Keratinocyte (primary cell): ENCODE data around the gene SCNN1A. TPM values are rescaled to one million over a fixed set of nuclear protein-coding genes. Genes with fewer than 3 reads are reported as not detected.

Source experiments
- DNase-seq: peaks from one replicate; pipeline ENCODE4 v3.0.0-alpha.2; 2011; ENCODE audit warnings: low read depth, missing footprints, low spot score
- FAIRE-seq: peaks from 2 replicates; lab custom pipeline; 2011; peaks lifted over from hg19 to GRCh38; lab: Jason Lieb, UNC
- H2AFZ ChIP-seq: 2 replicates; pipeline ENCODE4 v1.6.0; 2012; ENCODE audit warnings: low read length, control low read depth, inconsistent platforms; ENCODE audit not compliant: control insufficient read depth
- H3K27ac ChIP-seq: 2 replicates; pipeline ENCODE4 v1.5.1; 2011; ENCODE audit warnings: low read length; ENCODE audit not compliant: control insufficient read depth, insufficient read depth
- H3K27me3 ChIP-seq: 3 replicates; pipeline ENCODE4 v1.6.0; 2011; ENCODE audit warnings: low read length; ENCODE audit not compliant: control insufficient read depth, insufficient read depth; ENCODE audit errors: extremely low read depth
- H3K36me3 ChIP-seq, 2 experiments: 2 replicates in 1 of 2; 3 replicates in 1 of 2; pipeline ENCODE4 v1.5.1; 2011; ENCODE audit warnings: low read length in 2 of 2, mild to moderate bottlenecking in 1 of 2; ENCODE audit not compliant: control insufficient read depth in 2 of 2, insufficient read depth in 2 of 2; ENCODE audit errors: extremely low read depth in 1 of 2
- H3K4me1 ChIP-seq: 3 replicates; pipeline ENCODE4 v1.5.1; 2011; ENCODE audit warnings: low read length; ENCODE audit not compliant: control insufficient read depth, insufficient read depth; ENCODE audit errors: extremely low read depth
- H3K4me2 ChIP-seq: 3 replicates; pipeline ENCODE4 v1.6.0; 2011; ENCODE audit warnings: low read depth, low read length; ENCODE audit not compliant: control insufficient read depth, insufficient read depth; ENCODE audit errors: extremely low read depth
- H3K4me3 ChIP-seq, 3 experiments: fragments of 200-600 bp in 1 of 3; sonication (generic) in 1 of 3; 2 replicates in 2 of 3; 3 replicates in 1 of 3; pipeline ENCODE4 v1.5.1; 2011 to 2016; ENCODE audit warnings: low read length in 3 of 3, mild to moderate bottlenecking in 3 of 3, control low read depth in 2 of 3, inconsistent platforms in 1 of 3, low read depth in 1 of 3, mixed read lengths in 1 of 3, mixed run types in 1 of 3, moderate library complexity in 1 of 3; ENCODE audit not compliant: control insufficient read depth in 2 of 3, insufficient read depth in 2 of 3; ENCODE audit errors: extremely low read depth in 1 of 3
- H3K79me2 ChIP-seq: 2 replicates; pipeline ENCODE4 v1.6.0; 2012; ENCODE audit warnings: low read length; ENCODE audit not compliant: control insufficient read depth, insufficient read depth
- H3K9ac ChIP-seq: 3 replicates; pipeline ENCODE4 v1.6.0; 2011; ENCODE audit warnings: low read length; ENCODE audit not compliant: control insufficient read depth, insufficient read depth; ENCODE audit errors: extremely low read depth
- H3K9me1 ChIP-seq: 3 replicates; pipeline ENCODE4 v1.6.0; 2011; ENCODE audit warnings: low read length; ENCODE audit not compliant: control insufficient read depth, insufficient read depth; ENCODE audit errors: extremely low read depth
- H3K9me3 ChIP-seq: 2 replicates; pipeline ENCODE4 v1.5.1; 2012; ENCODE audit warnings: low read depth, low read length; ENCODE audit not compliant: control insufficient read depth
- H4K20me1 ChIP-seq: 3 replicates; pipeline ENCODE4 v1.6.0; 2011; ENCODE audit warnings: low read length; ENCODE audit not compliant: control insufficient read depth, insufficient read depth; ENCODE audit errors: extremely low read depth
- CTCF ChIP-seq, 3 experiments: IDR thresholded peaks in 1 of 3; conservative IDR thresholded peaks in 1 of 3; optimal IDR thresholded peaks in 1 of 3; 2 replicates in 2 of 3; 3 replicates in 1 of 3; pipeline versions ENCODE3 to v1.5.1; 2011; ENCODE audit warnings: low read length in 3 of 3, mild to moderate bottlenecking in 3 of 3, moderate library complexity in 2 of 3, control low read depth in 1 of 3, inconsistent platforms in 1 of 3; ENCODE audit not compliant: insufficient read depth in 2 of 3; ENCODE audit errors: extremely low read depth in 1 of 3
- EZH2 ChIP-seq: IDR thresholded peaks from one replicate; pipeline ENCODE4 v1.6.1; 2012; ENCODE audit warnings: inconsistent platforms, mild to moderate bottlenecking, low read length, moderate library complexity
- dilution Hi-C: fragments of 300-500 bp; cut with MboI; formaldehyde crosslinking; loops from one replicate; pipeline ENCODE4 v1.7.0; 2020; ENCODE audit warnings: low sequenced_read_pairs; ENCODE audit not compliant: extremely low pct_ligation_motif_present
- polyA plus RNA-seq, 5 experiments: library from polyadenylated mRNA; depleted of rRNA in 3 of 5; stranded (reverse) in 3 of 5; stranded (forward) in 1 of 5; unstranded in 1 of 5; fragments of >200 nt; gene quantifications; 1 replicate in 1 of 5; 2 replicates in 3 of 5; 3 replicates in 1 of 5; pipeline versions ENCODE4 v1.2.1 to v1.2.3, GENCODE V29; 2011 to 2012; ENCODE audit warnings: missing spikeins in 2 of 5, low read depth in 1 of 5, low replicate concordance in 1 of 5

The SCNN1A gene
- polyA plus RNA-seq, 1 donor (not counting 4 experiments of a cell fraction or from before 2014, with no cell fraction given) = 11.1 TPM

DNA sequence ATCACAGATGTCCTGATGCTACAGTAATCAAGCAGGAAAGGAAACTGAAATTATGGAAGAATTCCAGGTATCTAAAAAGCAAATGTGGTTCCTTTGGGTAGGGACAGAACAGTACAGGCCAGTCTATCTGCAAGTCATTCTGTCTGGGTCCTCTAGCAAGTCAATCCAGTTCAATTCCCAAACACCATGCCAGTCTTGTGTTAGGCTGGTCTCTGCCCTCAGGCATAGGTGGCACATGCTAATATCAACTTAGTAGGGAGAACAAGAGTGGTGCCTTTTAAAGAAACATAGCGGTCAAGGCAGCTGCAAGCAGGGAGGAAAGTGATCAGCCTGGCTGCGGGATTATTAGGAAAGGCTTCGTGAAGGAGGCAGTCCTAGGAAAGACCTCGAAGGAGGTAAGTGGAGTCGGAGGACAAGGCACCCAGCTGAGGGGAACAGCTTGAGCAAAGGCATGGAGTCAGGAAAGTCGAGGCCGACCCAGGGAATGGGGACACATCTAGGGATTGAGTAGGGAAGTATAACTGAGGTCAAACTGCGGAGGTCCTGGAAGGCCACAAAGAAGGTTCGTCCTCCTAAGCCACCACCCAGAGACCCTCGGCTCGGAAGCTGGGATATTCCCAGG lies 68.7 kb downstream of the SCNN1A start:
- no peaks in the 10 kb centered on the region for H4K20me1 ChIP-seq
- H3K4me3 ChIP-seq = no peak overlapping the region
- H3K4me2 ChIP-seq = no peak overlapping the region
- no peak for DNase-seq
- H3K79me2 ChIP-seq = no peaks in the 10 kb centered on the region
- no peak for TF ChIP-seq EZH2
- TF ChIP-seq CTCF (optimal IDR thresholded peaks at IDR 0.05 in 1 of 3, IDR thresholded peaks at IDR 0.05 in 1 of 3, conservative IDR thresholded peaks at IDR 0.05 in 1 of 3; ENCODE audit: extremely low read depth in 1 of 3, insufficient read depth in 2 of 3, low read length in 3 of 3) = no peak
- H2AFZ ChIP-seq = no peak overlapping the region
- no peaks in the 10 kb centered on the region for H3K27me3 ChIP-seq
- dilution Hi-C loops = no loop called here
- H3K27ac ChIP-seq = no peak overlapping the region
- H3K9me1 ChIP-seq = no peaks in the 10 kb centered on the region
- peaks cover 7% of the 10 kb centered on the region for H3K4me1 ChIP-seq
- H3K9ac ChIP-seq = no peak overlapping the region
- no peaks in the 10 kb centered on the region for H3K9me3 ChIP-seq
- no peak for FAIRE-seq
- H3K36me3 ChIP-seq = no peaks in the 10 kb centered on the region

- Histone ChIP-seq H3K27me3 (no peaks in the 10 kb centered on the region), H3K9me3 (no peaks in the 10 kb centered on the region), H3K9me1 (no peaks in the 10 kb centered on the region), H3K4me2 (no peak overlapping the region), H3K36me3 (no peaks in the 10 kb centered on the region), H3K9ac (no peak overlapping the region), H4K20me1 (no peaks in the 10 kb centered on the region), H3K27ac (no peak overlapping the region), H3K4me1 (peaks cover 4% of the 10 kb centered on the region), H3K79me2 (no peaks in the 10 kb centered on the region), H2AFZ (no peak overlapping the region), H3K4me3 (no peak overlapping the region)
- no peak for TF ChIP-seq CTCF (optimal IDR thresholded peaks at IDR 0.05 in 1 of 3, IDR thresholded peaks at IDR 0.05 in 1 of 3, conservative IDR thresholded peaks at IDR 0.05 in 1 of 3; ENCODE audit: extremely low read depth in 1 of 3, insufficient read depth in 2 of 3, low read length in 3 of 3)
- no peak for TF ChIP-seq EZH2
- DNase-seq (no peak), FAIRE-seq (no peak)
- dilution Hi-C loops = no loop called here
Observed at GRCh38 chr12:6306151-6306550, 69.2 kb downstream of the SCNN1A start.
